ENCODE data around the gene CBX4. TPM values are rescaled to one million over a fixed set of nuclear protein-coding genes. Genes with fewer than 3 reads are reported as not detected.

CBX4 gene
- total and polyA plus RNA-seq, 2 of the 13 experiments (the other 11 are each of a cell fraction or from before 2014, with no cell fraction given), result 25.8 to 50.8 TPM

- peak; percentile 84 for TF ChIP-seq ZBTB10 (CRISPR knock-in tag; IDR thresholded peaks at IDR 0.05; ENCODE audit: borderline replicate concordance)
- TF ChIP-seq CEBPG (CRISPR knock-in tag; IDR thresholded peaks at IDR 0.05), result peak; percentile 99
- no peak for TF ChIP-seq AGO1 (IDR thresholded peaks at IDR 0.05; ENCODE audit: low read depth, low read length, poor library complexity, severe bottlenecking)
- TF ChIP-seq HNRNPK (IDR thresholded peaks at IDR 0.05; ENCODE audit: low read depth, low read length, poor library complexity, severe bottlenecking), result peak; percentile 98
- TF ChIP-seq ARID4A (CRISPR knock-in tag; IDR thresholded peaks at IDR 0.05; ENCODE audit: borderline replicate concordance), result peak; percentile 79; the same call in 1 of the 2 replicates
- peak; percentile 32; the same call in 1 of the 2 replicates for TF ChIP-seq E2F1 (CRISPR knock-in tag; IDR thresholded peaks at IDR 0.05)
- TF ChIP-seq ZNF619 (CRISPR knock-in tag; IDR thresholded peaks at IDR 0.05), result peak; percentile 78
- peak; percentile 59 for TF ChIP-seq ZNF142 (CRISPR knock-in tag; IDR thresholded peaks at IDR 0.05)
- TF ChIP-seq ZNF776 (CRISPR knock-in tag; IDR thresholded peaks at IDR 0.05), result peak; percentile 78
- TF ChIP-seq MXD3 (CRISPR knock-in tag; IDR thresholded peaks at IDR 0.05), result peak; percentile 53; the same call in 1 of the 2 replicates
- 0 out of 2 replicates have a peak, but pooled peaks have one; percentile 23 for TF ChIP-seq ZNF414 (CRISPR knock-in tag; IDR thresholded peaks at IDR 0.05)
Measured at GRCh38 chr17:79839356-79840268, at the start of gene CBX4 (continued).
